Esophagus muscularis mucosa (tissue), 4 donors: ENCODE results near the gene ZNF670.
A peak's percentile ranks its signal among the peaks of the same experiment; 100 is the strongest.

ENCODE experiments used
- CTCF ChIP-seq, 3 experiments: fragments of 200-600 bp in 2 of 3; fragments of 450-650 bp in 1 of 3; sonication (generic) in 2 of 3; IDR thresholded peaks; one replicate each; pipeline ENCODE4 v1.5.1; 2017 to 2019; ENCODE audit warnings: antibody characterized with exemption in 3 of 3, mild to moderate bottlenecking in 2 of 3, moderate library complexity in 1 of 3
- EP300 ChIP-seq: sonication (generic); formaldehyde crosslinking; IDR thresholded peaks from one replicate; pipeline ENCODE4 v1.6.1; 2017; ENCODE audit warnings: antibody characterized with exemption
- POLR2A ChIP-seq: fragments of 450-650 bp; IDR thresholded peaks from one replicate; pipeline ENCODE4 v1.6.1; 2017; ENCODE audit warnings: antibody characterized with exemption, moderate library complexity, mild to moderate bottlenecking, low read depth

- no peak for TF ChIP-seq CTCF (IDR thresholded peaks at IDR 0.05)
- TF ChIP-seq EP300 = no peak
- TF ChIP-seq POLR2A = peak; percentile 34
Measured at GRCh38 chr1:247103859-247104591, 25.4 kb upstream of the ZNF670 start, which contains the start of gene ZNF669.
